ENCODE results near the gene ACBD7.
A peak's percentile ranks its signal among the peaks of the same experiment; 100 is the strongest.

ACBD7 gene

GRCh38 chr10:15088428-15089261 lies at the start of gene ACBD7:
Gene ACBD7, minus strand, starts transcription at chr10:15088776. Its CDS starts 48 bp downstream, at chr10:15088728.
- DNase-seq (ENCODE audit: low spot score): peak; percentile 71

- no peak for DNase-seq (ENCODE audit: low spot score)
Observed at GRCh38 chr10:15137636-15138035, 49.1 kb upstream of the ACBD7 start.

- no peak for DNase-seq (ENCODE audit: low spot score)
Observed at GRCh38 chr10:15137036-15137359, 48.4 kb upstream of the ACBD7 start.

GRCh38 chr10:15136129-15137035 lies 47.8 kb upstream of the ACBD7 start:
- DNase-seq (ENCODE audit: low spot score): no peak

- no peak for DNase-seq (ENCODE audit: low spot score)
Observed at GRCh38 chr10:15131330-15131729, 42.8 kb upstream of the ACBD7 start.

- DNase-seq (ENCODE audit: low spot score): no peak
Observed at GRCh38 chr10:15124908-15125307, 36.3 kb upstream of the ACBD7 start.

GRCh38 chr10:15124190-15124589 lies 35.6 kb upstream of the ACBD7 start:
- no peak for DNase-seq (ENCODE audit: low spot score)

- DNase-seq (ENCODE audit: low spot score): no peak
Observed at GRCh38 chr10:15123749-15124184, 35.2 kb upstream of the ACBD7 start.

GRCh38 chr10:15122477-15123030 lies 34.0 kb upstream of the ACBD7 start:
- no peak for DNase-seq (ENCODE audit: low spot score)

GRCh38 chr10:15121707-15122106 lies 33.1 kb upstream of the ACBD7 start:
- no peak for DNase-seq (ENCODE audit: low spot score)

GRCh38 chr10:15120523-15120922 lies 31.9 kb upstream of the ACBD7 start:
- DNase-seq (ENCODE audit: low spot score): no peak

- DNase-seq (ENCODE audit: low spot score): no peak
Observed at GRCh38 chr10:15118615-15119014, 30.0 kb upstream of the ACBD7 start.

GRCh38 chr10:15116225-15116624 lies 27.6 kb upstream of the ACBD7 start:
- no peak for DNase-seq (ENCODE audit: low spot score)

- DNase-seq (ENCODE audit: low spot score): no peak
Observed at GRCh38 chr10:15113766-15114165, 25.2 kb upstream of the ACBD7 start.

GRCh38 chr10:15112657-15113056 lies 24.1 kb upstream of the ACBD7 start:
- no peak for DNase-seq (ENCODE audit: low spot score)

GRCh38 chr10:15106352-15107013 lies 17.9 kb upstream of the ACBD7 start:
- peak; percentile 63 for DNase-seq (ENCODE audit: low spot score)

GRCh38 chr10:15103513-15103912 lies 14.9 kb upstream of the ACBD7 start:
- DNase-seq (ENCODE audit: low spot score): no peak

GRCh38 chr10:15099886-15100285 lies 11.3 kb upstream of the ACBD7 start:
- no peak for DNase-seq (ENCODE audit: low spot score)

GRCh38 chr10:15097011-15097812 lies 8.6 kb upstream of the ACBD7 start, which contains the start of gene RPP38:
Gene RPP38, plus strand, starts transcription at chr10:15097355. Its CDS starts 5,960 bp downstream, at chr10:15103315.
- peak; percentile 91 for DNase-seq (ENCODE audit: low spot score)

- DNase-seq (ENCODE audit: low spot score): no peak
Observed at GRCh38 chr10:15096661-15097010, 8.1 kb upstream of the ACBD7 start.

- no peak for DNase-seq (ENCODE audit: low spot score)
Observed at GRCh38 chr10:15092855-15093408, 4.4 kb upstream of the ACBD7 start.
